H9 (cell line): ENCODE data around the gene FOXP4. TPM values are rescaled to one million over a fixed set of nuclear protein-coding genes. Genes with fewer than 3 reads are reported as not detected.

ENCODE experiments used
- DNase-seq: peaks from one replicate; pipeline ENCODE4 v3.0.0-alpha.2; 2017
- H2AFZ ChIP-seq: one replicate; pipeline ENCODE4 v1.6.1; 2013; ENCODE audit warnings: mild to moderate bottlenecking, low read length, control low read depth, moderate library complexity
- H2AK5ac ChIP-seq: 2 replicates; pipeline ENCODE4 v1.6.1; 2013; ENCODE audit warnings: low read length, control low read depth, mixed read lengths; ENCODE audit not compliant: insufficient read length
- H2BK120ac ChIP-seq: one replicate; pipeline ENCODE4 v1.6.1; 2013; ENCODE audit warnings: low read depth, mild to moderate bottlenecking, low read length, control low read depth, inconsistent platforms; ENCODE audit not compliant: poor library complexity, severe bottlenecking
- H2BK12ac ChIP-seq: 2 replicates; pipeline ENCODE4 v1.6.1; 2013; ENCODE audit warnings: low read length, control low read depth, mixed read lengths, low read depth; ENCODE audit not compliant: insufficient read length
- H2BK15ac ChIP-seq: 2 replicates; pipeline ENCODE4 v1.6.1; 2013; ENCODE audit warnings: low read depth, low read length, control low read depth
- H2BK20ac ChIP-seq: one replicate; pipeline ENCODE4 v1.6.1; 2013; ENCODE audit warnings: low read depth, mild to moderate bottlenecking, low read length, control low read depth, inconsistent platforms; ENCODE audit not compliant: poor library complexity, severe bottlenecking
- H2BK5ac ChIP-seq: 2 replicates; pipeline ENCODE4 v1.6.1; 2013; ENCODE audit warnings: low read length, control low read depth, mixed read lengths; ENCODE audit not compliant: insufficient read length
- H3K14ac ChIP-seq: 2 replicates; pipeline ENCODE4 v1.6.1; 2013; ENCODE audit warnings: low read length, control low read depth; ENCODE audit not compliant: insufficient read depth
- H3K18ac ChIP-seq: 2 replicates; pipeline ENCODE4 v1.6.1; 2013; ENCODE audit warnings: low read depth, mild to moderate bottlenecking, mixed read lengths, low read length, control low read depth; ENCODE audit not compliant: insufficient read length
- H3K23ac ChIP-seq: 2 replicates; pipeline ENCODE4 v1.6.1; 2013; ENCODE audit warnings: low read length, control low read depth, mixed read lengths, low read depth; ENCODE audit not compliant: insufficient read length
- H3K23me2 ChIP-seq: 2 replicates; pipeline ENCODE4 v1.6.1; 2013; ENCODE audit warnings: low read depth, mild to moderate bottlenecking, mixed read lengths, low read length, control low read depth; ENCODE audit not compliant: insufficient read length, poor library complexity, severe bottlenecking
- H3K27ac ChIP-seq: 2 replicates; pipeline ENCODE4 v1.5.1; 2013; ENCODE audit warnings: low read length, control low read depth, mixed read lengths, low read depth; ENCODE audit not compliant: insufficient read length
- H3K27me3 ChIP-seq: 2 replicates; pipeline ENCODE4 v1.6.1; 2013; ENCODE audit warnings: low read length, control low read depth, inconsistent platforms; ENCODE audit not compliant: insufficient read depth
- H3K4ac ChIP-seq: 2 replicates; pipeline ENCODE4 v1.6.1; 2013; ENCODE audit warnings: low read depth, mild to moderate bottlenecking, control low read depth, inconsistent platforms, low read length, moderate library complexity
- H3K4me1 ChIP-seq: 2 replicates; pipeline ENCODE4 v1.6.1; 2013; ENCODE audit warnings: low read length, control low read depth, inconsistent platforms; ENCODE audit not compliant: insufficient read depth
- H3K4me2 ChIP-seq: 2 replicates; pipeline ENCODE4 v1.6.1; 2013; ENCODE audit warnings: low read length, control low read depth, mixed read lengths; ENCODE audit not compliant: insufficient read length, insufficient read depth
- H3K56ac ChIP-seq: 2 replicates; pipeline ENCODE4 v1.6.1; 2013; ENCODE audit warnings: low read depth, mild to moderate bottlenecking, mixed read lengths, low read length, control low read depth; ENCODE audit not compliant: insufficient read length
- H3K79me1 ChIP-seq: 2 replicates; pipeline ENCODE4 v1.6.1; 2013; ENCODE audit warnings: low read depth, mild to moderate bottlenecking, moderate library complexity, low read length, control low read depth, inconsistent platforms; ENCODE audit not compliant: insufficient read depth, poor library complexity, severe bottlenecking
- H3K79me2 ChIP-seq: 2 replicates; pipeline ENCODE4 v1.6.1; 2013; ENCODE audit warnings: low read length, control low read depth, inconsistent platforms; ENCODE audit not compliant: insufficient read depth
- H3K9ac ChIP-seq: 2 replicates; pipeline ENCODE4 v1.6.1; 2013; ENCODE audit warnings: low read length, control low read depth, mixed read lengths; ENCODE audit not compliant: insufficient read length; ENCODE audit errors: extremely low read depth
- H3K9me3 ChIP-seq: one replicate; pipeline ENCODE4 v1.6.1; 2013; ENCODE audit warnings: low read depth, low read length, inconsistent platforms; ENCODE audit not compliant: control insufficient read depth
- H3T11ph ChIP-seq: one replicate; pipeline ENCODE4 v1.6.1; 2013; ENCODE audit warnings: mild to moderate bottlenecking, low read length, control low read depth, inconsistent platforms
- H4K20me1 ChIP-seq: one replicate; pipeline ENCODE4 v1.6.1; 2013; ENCODE audit not compliant: control insufficient read depth, insufficient read length, insufficient read depth
- H4K5ac ChIP-seq: 2 replicates; pipeline ENCODE4 v1.6.1; 2013; ENCODE audit warnings: low read depth, mild to moderate bottlenecking, mixed read lengths, low read length, control low read depth; ENCODE audit not compliant: insufficient read length
- H4K8ac ChIP-seq: replicated peaks from 2 replicates; pipeline ENCODE4 v1.6.1; 2013; ENCODE audit warnings: low read length, control low read depth, mixed read lengths, low read depth; ENCODE audit not compliant: insufficient read length
- H4K91ac ChIP-seq: 2 replicates; pipeline ENCODE4 v1.6.1; 2013; ENCODE audit warnings: low read depth, mild to moderate bottlenecking, moderate library complexity, mixed read lengths, low read length, control low read depth; ENCODE audit not compliant: insufficient read length
- H3K27ac Mint-ChIP-seq, 3 experiments: 2 replicates in 2 of 3; 3 replicates in 1 of 3; pipeline ENCODE4 v1.8.0; 2020 to 2021; ENCODE audit warnings: mixed read lengths in 3 of 3, mild to moderate bottlenecking in 1 of 3, moderate library complexity in 1 of 3
- H3K27me3 Mint-ChIP-seq: 2 replicates; pipeline ENCODE4 v1.8.0; 2021; ENCODE audit warnings: low read depth, mild to moderate bottlenecking, moderate library complexity, mixed read lengths
- H3K36me3 Mint-ChIP-seq, 3 experiments: 2 replicates in 2 of 3; 3 replicates in 1 of 3; pipeline ENCODE4 v1.8.0; 2020 to 2021; ENCODE audit warnings: low read depth in 3 of 3, mixed read lengths in 3 of 3; ENCODE audit not compliant: insufficient read depth in 1 of 3
- H3K4me1 Mint-ChIP-seq, 2 experiments: 2 replicates each; pipeline ENCODE4 v1.8.0; 2020; ENCODE audit warnings: mixed read lengths in 2 of 2
- H3K4me3 Mint-ChIP-seq, 2 experiments: 2 replicates in 1 of 2; 3 replicates in 1 of 2; pipeline ENCODE4 v1.8.0; 2020 to 2021; ENCODE audit warnings: mild to moderate bottlenecking in 2 of 2, mixed read lengths in 2 of 2, moderate library complexity in 1 of 2
- H3K9me3 Mint-ChIP-seq, 2 experiments: 2 replicates in 1 of 2; 3 replicates in 1 of 2; pipeline ENCODE4 v1.8.0; 2020; ENCODE audit warnings: mild to moderate bottlenecking in 2 of 2, mixed read lengths in 2 of 2, moderate library complexity in 1 of 2
- WGBS: extraction: QIAGEN DNeasy Blood & Tissue Kit; methylation state at CpG from one replicate; pipeline ENCODE4 v1.1.7; 2013; ENCODE audit warnings: missing lambda C conversion rate, low lambda C conversion rate, mixed read lengths; ENCODE audit not compliant: insufficient read length; ENCODE audit errors: extremely low coverage; 5-methylcytosine and 5-hydroxymethylcytosine counted together
- total RNA-seq: library from RNA; stranded (reverse); gene quantifications from 2 replicates; pipeline ENCODE4 v1.2.1, GENCODE V29; 2021
- TF ChIP-seq, protein P1 (sequence below): fragments of 200-600 bp; sonication (generic); conservative IDR thresholded peaks from 3 replicates; pipeline ENCODE4 v1.8.0; 2021; ENCODE audit warnings: antibody characterized with exemption, mild to moderate bottlenecking

Gene FOXP4
- total RNA-seq, 1 experiment from 2014 or later = 18.2 TPM

DNA sequence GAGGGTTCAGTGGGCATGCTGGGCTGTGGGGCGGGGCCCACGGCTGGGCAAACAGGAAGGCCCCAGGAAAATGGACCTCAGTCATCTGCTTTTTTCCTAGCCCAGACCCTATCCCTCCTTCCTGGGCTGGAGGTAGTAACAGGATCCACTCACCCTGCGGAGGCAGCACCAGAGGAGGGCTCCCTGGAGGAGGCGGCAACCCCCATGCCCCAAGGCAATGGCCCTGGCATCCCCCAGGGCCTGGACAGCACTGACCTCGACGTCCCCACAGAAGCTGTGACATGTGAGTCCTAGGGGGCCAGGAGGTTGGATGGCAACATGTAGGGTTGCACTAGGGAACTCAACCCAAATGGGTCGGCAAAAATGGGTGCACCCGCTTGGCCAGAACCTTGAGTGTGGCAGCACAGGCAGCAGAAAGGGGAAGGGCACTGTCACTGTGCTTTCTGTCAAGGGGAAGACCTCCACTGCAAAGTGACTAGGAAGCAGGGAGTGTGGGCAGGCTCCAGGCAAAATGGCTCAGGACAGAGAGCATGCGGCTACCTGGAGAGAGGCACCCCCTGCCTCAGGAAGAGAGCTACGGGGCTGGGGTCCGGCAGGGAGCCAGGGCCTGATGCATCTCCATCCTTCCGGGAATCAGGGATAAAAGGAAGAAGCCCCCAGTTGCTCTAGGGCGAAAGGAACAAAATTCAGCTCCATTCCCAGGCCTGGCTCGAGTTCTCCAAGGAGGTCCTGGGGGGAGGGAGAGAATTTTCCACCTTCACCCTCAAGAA, 100.0 kb downstream of the FOXP4 start:
- no peak overlapping the region for H4K8ac ChIP-seq
- no peak for DNase-seq
- no peak overlapping the region for H3K27ac ChIP-seq
- no peak overlapping the region for H4K91ac ChIP-seq
- no peaks in the 10 kb centered on the region for H3K9me3 ChIP-seq
- H3K23ac ChIP-seq = no peak overlapping the region
- H2BK5ac ChIP-seq = no peak overlapping the region
- no peaks in the 10 kb centered on the region for H3K23me2 ChIP-seq
- no peak overlapping the region for H3K56ac ChIP-seq
- no peaks in the 10 kb centered on the region for H3K79me2 ChIP-seq
- peaks cover 30 to 51% (median 40%) of the 10 kb centered on the region in 3 experiments for H3K36me3 Mint-ChIP-seq
- H3K27ac Mint-ChIP-seq = no peak overlapping the region; a peak in 1 of 7 replicates
- no peak overlapping the region for H4K5ac ChIP-seq
- H3K4me3 Mint-ChIP-seq = no peak overlapping the region
- WGBS = no CpG with 5 or more reads among the region's 14 CpGs
- H3K14ac ChIP-seq = no peak overlapping the region
- TF ChIP-seq, protein P1, sequence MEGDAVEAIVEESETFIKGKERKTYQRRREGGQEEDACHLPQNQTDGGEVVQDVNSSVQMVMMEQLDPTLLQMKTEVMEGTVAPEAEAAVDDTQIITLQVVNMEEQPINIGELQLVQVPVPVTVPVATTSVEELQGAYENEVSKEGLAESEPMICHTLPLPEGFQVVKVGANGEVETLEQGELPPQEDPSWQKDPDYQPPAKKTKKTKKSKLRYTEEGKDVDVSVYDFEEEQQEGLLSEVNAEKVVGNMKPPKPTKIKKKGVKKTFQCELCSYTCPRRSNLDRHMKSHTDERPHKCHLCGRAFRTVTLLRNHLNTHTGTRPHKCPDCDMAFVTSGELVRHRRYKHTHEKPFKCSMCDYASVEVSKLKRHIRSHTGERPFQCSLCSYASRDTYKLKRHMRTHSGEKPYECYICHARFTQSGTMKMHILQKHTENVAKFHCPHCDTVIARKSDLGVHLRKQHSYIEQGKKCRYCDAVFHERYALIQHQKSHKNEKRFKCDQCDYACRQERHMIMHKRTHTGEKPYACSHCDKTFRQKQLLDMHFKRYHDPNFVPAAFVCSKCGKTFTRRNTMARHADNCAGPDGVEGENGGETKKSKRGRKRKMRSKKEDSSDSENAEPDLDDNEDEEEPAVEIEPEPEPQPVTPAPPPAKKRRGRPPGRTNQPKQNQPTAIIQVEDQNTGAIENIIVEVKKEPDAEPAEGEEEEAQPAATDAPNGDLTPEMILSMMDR = no peak
- peaks cover 6% of the 10 kb centered on the region; the same call in 1 of the 2 replicates for H3K4me1 ChIP-seq
- H3K4ac ChIP-seq = no peak overlapping the region
- H2BK15ac ChIP-seq = no peak overlapping the region
- H4K20me1 ChIP-seq = no peaks in the 10 kb centered on the region
- no peak overlapping the region for H2AK5ac ChIP-seq
- no peak overlapping the region for H3T11ph ChIP-seq
- no peak overlapping the region for H3K4me2 ChIP-seq
- H2BK12ac ChIP-seq = no peak overlapping the region
- no peak overlapping the region for H3K18ac ChIP-seq
- H3K9ac ChIP-seq = no peak overlapping the region
- H2BK120ac ChIP-seq = no peak overlapping the region
- H3K27me3 ChIP-seq = no peaks in the 10 kb centered on the region
- no peaks in the 10 kb centered on the region for H3K9me3 Mint-ChIP-seq
- H3K4me1 Mint-ChIP-seq = peaks cover 34 to 42% of the 10 kb centered on the region in 2 experiments
- H2BK20ac ChIP-seq = no peak overlapping the region
- peaks cover 11% of the 10 kb centered on the region for H3K27me3 Mint-ChIP-seq
- no peak overlapping the region for H2AFZ ChIP-seq
- H3K79me1 ChIP-seq = no peaks in the 10 kb centered on the region
